HG02588 (cell line): ENCODE data around the gene CNOT4.

Experiments
- ATAC-seq: cut with Tn5 transposase; IDR thresholded peaks from one replicate; pipeline ENCODE4 v1.9.1; 2021; ENCODE audit warnings: mild to moderate bottlenecking, moderate library complexity; ENCODE audit not compliant: unreplicated experiment

CNOT4 gene

DNA sequence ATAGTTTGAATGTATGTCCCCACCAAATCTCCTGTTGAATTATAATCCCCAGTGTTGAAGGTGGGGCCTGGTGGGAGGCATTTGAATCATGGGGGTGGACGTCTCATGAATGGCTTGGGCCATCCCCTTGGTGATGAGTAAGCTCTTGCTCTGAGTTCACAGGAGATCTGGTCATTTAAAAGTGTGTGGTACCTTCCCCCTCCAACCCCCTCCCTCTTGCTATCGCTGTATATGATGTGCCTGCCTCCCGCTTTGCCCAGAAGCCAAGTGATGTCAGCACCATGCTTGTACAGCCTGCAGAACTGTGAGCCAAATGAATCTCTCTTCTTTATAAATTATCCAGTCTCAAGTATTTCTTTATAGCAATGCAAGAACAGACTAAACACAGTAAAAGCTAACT is 103.0 kb downstream of the CNOT4 start:
- no peak for ATAC-seq

DNA sequence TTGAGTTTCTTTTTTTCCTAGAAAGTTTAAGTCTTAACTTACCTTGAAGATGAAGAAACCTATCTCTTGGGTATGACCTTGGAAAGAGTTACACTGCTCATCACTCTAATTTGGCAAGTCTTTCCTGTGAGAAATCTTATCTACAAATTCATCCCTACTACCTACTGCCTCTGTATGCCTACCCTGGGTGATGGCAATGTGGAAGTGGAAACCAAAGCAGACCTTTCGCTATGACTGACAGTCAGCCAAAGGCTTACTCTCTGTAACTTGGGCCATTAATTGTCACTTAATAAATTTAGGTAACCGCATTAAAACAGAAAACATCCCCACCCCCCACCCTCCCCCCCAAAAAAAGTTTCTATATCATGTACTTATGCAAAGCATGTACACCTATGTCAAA is 103.9 kb downstream of the CNOT4 start:
- ATAC-seq, result no peak

DNA sequence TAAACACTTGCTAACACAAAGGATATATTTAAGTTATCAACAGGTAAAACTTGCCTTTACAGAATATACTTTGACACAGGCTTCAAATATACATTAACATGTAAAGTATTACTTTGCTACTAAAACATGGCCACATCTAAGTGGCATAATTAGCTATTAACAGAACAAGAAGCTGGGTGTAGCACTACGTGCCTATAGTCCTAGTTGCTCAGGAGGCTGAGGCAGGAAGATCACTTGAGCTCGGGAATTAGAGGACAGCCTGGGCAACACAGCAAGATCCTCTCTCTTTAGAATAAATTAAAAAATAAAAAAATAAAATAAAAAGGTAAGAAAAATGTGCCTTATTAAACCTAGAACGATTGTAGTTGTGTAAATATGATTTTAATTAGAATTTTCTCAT is 106.6 kb downstream of the CNOT4 start:
- no peak for ATAC-seq

DNA sequence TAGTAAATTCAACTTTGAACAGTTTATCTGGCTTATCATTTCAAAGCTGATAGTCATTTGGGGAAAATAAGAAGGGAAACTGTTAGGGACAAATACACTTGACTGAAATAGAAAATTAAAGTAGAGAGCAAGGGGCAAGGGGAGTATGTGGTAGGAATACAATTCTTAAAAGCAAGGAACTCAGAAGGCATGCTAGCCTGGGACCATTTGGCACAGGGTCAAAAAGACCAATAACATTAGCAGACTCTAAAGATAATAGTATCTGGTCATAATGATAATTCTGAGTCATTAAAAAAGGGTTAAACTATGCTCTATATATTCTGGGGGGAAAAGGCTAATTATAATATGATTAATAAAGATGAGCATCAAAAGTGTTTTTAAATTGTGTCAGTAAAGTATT is 112.2 kb downstream of the CNOT4 start:
- no peak for ATAC-seq

DNA sequence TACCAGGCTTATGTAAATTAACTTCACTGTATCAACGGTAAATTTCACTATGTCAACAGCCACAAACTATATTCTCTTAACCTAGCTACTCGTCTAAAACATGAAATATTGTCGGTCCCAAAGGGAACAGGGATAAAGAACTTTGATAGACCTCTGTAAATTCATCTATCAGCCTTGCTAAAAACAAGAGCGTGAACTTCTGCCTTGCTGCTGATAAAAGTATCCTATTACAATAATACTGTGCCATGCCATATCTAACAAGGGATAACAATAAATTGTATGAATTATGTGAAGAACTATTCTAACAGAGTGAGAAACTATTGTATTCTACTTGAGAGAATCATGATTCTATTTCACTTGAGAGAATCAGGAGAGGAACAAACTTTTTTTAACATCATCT is 117.2 kb downstream of the CNOT4 start:
- no peak for ATAC-seq

DNA sequence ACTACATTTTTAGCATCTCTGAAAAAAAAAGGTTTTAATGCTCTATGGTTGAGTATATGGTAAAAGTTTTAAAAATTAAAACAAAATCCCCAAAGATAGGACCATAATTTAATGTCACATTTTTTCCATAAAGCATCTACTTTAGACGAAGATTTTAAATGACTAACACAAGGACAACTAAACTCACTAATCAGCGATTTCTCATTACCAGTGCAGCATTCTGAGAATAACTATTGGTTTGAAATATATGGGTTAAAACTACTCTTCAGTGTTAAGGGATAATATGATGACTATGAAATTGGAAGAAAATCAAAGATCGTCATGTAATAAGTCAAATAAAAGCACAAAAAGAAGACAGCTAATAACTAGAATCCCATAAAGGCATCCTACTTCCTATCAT is 118.4 kb downstream of the CNOT4 start:
- no peak for ATAC-seq

DNA sequence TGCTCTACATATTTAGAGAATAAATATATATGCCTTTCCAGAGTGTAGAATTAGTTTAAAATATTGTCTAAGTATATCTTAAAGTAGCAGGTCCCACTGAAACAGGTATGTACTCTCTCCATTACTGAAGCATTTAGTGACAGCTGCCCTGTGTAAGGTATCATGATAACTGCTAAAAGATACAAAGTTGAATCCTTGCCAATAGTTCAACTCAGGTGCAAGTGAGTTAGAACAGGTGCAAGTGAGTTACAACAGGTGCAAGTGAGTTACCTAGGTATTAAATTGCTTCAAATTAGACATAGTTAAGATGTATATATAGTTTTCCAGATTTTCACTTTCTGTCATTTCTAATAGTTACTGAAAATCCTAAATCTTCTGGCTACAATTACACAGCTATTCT is 119.1 kb downstream of the CNOT4 start:
- no peak for ATAC-seq

DNA sequence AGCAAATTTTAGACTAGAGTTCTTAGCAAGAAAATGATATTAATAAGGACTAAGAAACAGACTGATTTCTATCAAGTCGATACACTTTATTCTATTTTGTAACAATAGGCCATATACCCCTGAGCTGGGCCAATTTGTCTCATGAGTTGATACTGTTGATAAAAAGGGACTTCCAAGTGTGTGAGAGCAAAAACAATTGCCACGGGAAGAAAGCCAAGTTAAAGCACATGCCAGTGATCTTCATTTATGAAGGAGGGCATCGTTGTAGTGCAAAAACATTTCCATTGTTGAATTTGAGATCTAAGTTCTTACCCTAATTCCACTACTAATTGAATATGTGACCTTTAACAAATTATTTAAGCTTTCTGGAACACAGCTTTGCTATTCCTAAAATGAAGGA is 119.9 kb downstream of the CNOT4 start:
- ATAC-seq, result no peak

DNA sequence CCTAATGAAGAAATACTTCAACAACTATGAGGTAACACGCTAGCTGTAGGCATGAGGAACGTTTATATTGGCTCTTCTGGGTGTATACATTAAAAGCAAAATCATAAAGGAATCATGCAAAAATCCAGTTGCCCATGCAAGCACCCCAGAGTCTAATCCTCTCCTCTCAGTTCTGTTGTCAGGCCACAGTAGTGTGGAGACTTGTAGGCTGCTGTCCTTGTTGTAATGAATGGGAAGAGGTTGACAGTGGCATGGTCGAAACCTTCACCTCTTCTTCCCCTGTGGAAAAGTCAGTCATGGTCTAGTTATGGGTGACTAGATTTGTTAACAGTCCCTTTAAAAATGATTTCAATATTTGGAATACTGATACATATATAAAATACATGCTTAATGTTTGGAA is 121.3 kb downstream of the CNOT4 start:
- no peak for ATAC-seq

DNA sequence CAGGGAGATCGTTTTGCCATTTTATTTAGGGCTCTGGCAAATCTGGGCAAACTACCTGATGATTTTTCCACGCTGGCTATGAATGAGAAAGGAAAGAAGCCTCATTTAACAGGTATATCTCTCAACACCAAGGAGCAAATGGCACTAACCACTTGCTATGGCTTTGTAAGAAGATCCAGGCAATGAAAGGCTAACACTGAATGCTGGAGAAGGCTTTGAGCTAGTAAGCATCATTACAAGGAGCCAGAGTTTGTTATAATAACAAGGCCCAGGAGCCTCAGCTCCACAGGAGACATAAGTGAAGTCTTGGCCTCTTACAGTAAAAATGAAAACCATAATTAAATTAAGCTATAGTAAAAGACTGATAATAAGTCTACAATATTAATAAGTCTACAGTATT is 123.1 kb downstream of the CNOT4 start:
- no peak for ATAC-seq

DNA sequence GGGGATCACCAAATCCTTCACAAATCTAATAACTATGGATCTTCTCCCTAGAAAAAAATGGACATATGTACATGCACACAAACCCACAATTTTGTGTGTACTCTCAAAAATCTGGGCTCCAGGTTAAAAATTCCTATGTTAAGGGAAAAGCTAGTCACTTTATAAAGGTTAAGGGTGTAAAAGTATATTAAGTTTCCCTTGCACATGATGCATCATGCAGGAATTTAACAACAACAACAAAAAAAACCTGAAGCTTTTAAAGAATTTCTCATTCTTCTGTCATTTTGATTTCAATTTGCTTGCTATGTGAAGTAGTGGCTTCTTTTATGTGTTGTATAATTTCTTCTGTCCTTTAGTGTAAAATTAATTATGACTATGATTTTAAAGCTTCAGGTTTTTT is 123.7 kb downstream of the CNOT4 start:
- ATAC-seq, result no peak

DNA sequence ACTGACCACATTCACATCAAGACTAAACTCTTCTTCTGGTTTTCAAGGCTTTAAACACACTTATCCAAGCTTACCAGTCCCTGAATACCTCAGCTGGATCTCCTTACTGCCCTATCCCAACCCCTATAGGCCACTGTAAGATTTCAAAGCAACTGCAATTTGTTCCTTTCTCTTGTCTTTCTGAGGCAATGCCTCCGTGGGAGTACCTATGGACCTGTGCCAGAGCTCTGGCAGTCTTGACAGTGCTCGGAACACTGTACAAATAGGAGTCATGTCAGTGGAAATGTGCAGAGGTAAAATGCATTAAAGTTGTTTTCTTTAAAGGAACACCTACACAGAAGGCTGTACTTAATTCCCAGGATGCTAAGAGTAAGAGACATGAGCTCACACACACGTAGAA is 124.7 kb downstream of the CNOT4 start:
- ATAC-seq, result no peak

DNA sequence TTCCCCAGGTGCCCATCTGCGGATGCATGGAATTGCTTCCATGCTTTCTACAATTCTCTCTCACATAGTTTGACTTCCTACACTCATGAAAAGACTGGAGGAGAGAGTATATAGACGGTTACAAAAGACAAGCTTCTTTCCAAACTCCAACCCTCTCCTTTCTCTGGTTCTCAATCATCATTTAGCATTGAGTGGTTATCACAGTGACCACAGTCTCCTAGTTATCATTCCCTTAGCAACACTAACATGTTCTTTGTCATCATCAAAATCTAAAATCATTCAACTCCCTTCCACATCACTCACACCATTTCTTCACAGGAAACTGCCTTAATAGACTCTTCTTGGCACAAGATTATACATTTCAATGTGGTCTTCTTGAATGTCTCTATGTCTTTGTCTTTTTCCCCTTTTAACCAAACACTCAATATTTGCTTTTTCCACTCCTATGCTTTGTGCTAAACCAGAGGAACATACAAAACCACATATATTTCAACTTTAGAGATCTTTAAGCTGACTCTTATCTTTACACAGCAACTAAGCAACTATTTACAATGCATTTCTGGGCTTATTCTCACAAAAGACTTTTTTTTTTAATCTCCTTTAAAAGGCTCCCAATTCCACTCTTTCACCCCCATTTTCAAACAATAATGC is 126.3 kb downstream of the CNOT4 start:
- ATAC-seq, result no peak

DNA sequence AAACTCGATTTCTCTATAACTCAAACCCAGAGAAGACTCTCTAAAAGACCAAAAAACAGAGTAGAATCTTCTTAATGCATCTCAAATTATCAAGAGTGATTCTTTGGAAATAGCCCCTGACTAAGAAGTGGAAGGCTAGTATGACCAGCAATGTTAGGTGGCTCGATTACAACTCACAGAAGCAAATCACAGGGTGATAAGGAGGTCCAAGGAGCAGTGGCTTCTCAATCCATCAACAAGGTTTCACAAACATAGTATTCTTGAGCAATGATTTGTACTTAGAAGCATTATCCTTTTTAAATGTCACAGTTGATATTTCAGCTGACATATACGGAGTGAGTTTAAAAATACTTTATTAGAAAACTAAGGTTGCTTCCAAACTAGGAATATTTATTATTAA is 127.7 kb downstream of the CNOT4 start:
- no peak for ATAC-seq

DNA sequence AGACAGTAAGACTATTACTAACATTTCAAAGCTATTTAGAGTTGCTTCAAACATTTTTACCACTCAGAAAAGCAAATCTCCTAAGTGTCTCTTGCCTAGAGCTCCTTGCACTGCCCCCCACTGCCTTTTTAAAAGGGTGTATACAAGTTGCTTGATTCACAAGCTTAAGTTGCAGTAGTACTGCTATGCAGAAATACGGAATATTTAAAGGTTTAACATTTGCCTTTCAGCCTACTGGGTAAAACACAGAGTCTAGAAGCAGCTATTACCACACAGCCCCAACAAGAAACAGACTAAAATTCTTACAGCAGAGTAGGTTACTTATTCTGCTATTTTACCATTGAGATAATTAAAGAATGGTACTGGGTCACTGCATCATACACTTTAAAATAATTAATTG is 128.5 kb downstream of the CNOT4 start:
- no peak for ATAC-seq

DNA sequence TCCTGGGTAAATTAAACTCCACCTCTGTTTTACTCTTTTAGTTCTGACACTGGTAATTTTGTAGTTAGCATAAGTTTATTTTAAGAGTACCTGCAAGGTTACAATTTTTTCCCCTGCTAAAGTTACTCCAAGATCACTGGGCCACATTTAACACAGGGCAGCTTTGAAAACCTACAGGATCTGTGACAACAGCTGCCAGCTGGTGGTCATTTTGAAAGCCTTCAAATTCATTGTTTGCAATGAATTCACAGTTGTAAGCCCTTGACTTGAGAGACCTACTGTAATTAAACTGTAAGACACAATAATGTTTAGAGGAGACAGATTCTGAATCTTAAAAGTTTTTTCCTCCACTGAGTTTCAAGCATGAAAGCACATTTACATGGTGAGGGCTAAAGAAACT is 129.6 kb downstream of the CNOT4 start:
- ATAC-seq, result no peak

DNA sequence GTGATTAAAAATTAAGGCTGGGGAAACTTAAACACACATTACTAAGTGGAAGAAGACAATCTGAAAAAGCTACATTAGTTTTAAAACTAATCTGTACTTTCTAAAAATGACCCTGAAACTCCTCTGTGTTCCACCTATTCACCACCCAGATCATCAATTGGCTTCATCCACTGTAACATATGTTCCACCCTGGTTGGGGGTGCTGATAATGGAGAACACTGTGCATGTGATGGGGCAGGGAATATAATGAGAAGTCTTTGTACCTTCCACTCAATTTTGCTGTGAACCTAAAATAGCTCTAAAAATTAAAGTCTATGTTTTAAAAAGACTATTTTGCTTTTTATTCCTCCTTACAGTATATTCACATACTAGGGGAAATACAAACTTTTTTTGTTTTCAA is 132.7 kb downstream of the CNOT4 start:
- ATAC-seq, result no peak

DNA sequence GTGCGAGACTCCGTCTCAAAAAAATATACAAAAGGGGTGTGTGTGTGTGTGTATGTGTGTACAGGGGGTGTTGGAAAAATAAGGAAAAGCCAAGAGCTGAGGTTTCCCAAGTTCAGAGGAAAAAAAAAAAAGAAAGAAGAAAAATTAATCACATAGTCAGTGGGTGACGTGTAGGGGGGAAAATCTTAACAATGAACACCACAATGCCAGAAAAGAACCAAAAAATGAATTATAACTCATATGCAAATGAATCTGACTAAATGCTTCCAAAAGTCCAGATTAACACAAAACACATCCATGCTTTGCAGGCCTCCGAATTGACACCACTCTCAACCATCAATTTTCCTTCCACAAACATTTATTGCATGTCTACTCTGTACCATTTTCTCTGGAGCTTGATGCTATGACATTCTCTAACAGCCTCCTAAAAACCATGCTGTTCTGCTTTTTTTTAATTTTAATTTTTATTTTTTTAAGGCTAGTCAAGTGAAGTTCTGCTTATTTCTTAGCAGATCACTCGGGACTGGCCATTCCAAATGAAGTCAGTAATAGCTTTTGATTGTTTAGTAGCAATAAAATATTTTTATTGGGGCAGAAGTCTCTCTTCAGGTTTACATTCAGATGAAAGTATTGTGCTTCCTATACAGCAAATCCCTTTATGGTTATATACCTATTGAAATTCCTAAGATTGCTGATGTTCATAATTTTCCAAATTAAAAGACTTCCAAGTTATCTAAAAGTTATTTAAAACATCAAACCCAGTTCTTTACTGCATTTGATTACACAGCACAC is 133.8 kb downstream of the CNOT4 start:
- ATAC-seq, result no peak

DNA sequence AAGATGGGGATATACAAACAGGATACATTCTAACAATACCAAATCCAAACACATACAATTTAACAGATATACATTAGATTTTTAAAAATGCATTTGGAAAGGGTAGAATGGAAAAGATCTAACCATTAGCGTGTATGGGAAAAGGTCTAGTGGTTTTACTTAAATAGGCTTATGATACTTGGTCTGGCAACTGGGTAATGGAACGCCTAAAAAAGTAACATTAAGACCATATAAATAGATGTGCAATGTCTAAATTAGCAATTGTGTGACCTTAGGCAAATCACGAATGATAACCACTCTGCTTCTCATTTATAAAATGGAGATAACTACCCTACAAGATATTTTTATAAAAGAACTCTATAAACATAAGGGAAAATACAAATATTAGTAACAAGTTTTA is 135.2 kb downstream of the CNOT4 start:
- no peak for ATAC-seq

DNA sequence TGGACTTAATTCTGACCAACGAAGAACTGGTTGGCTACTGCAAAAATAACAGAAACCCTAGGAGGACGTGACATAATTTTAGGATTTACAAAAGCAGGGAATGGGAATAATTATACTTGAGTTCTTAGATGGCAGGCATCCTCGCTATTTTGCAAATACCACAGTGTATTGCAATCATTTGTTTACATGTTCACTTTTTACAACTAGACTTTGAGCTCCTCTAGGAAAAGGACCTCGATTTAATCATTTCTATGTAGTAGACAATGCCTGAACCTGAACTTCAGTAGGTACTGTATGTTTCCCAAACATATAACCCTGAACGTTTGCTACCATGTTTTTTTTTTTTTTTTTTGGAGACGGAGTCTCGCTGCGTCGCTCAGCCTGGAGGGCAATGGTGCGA is 137.7 kb downstream of the CNOT4 start:
- no peak for ATAC-seq

DNA sequence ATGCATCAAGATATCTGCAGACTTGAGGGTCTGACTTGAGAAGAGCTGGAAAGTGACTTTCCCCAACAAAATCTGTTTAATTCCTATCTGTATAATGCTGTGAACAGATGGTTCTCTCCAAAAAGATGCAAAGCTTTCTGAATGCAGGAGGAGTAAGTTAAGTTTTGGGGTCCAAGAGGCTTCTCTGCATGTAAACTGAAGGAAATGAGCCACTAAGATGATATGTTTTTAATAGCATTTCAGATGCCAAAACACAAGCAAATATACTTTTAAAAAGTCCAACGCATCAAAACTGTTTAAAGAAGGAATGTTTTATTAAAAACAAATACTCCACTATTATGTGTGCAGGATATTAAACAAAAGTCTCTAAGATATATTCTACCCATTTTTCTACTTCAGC is 139.2 kb downstream of the CNOT4 start:
- ATAC-seq, result no peak

DNA sequence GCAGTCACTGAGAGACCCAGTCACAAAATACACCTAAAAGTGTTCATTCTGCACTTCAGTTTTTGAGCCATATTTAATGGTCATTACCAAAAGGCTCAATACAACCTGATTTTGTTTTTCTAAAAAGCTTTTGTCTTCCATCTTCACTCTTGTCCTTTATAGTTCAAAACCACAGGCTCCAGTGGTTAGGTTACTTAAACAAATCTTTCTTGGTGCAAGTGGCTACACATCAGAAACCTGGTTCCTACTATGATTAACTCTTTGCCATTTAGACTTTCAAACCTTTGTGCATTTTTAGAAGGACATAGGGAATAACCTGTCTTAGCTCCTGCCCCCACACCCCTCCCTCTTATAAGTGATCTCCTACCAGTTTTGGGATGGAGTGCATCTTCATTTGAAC is 140.5 kb downstream of the CNOT4 start:
- ATAC-seq, result no peak
